OCI-LY3 (cell line): Measurements from ENCODE around the gene CCDC69.

ENCODE experiments used
- CTCF ChIP-seq: fragments of 200-600, 300-600 bp; sonication (generic); IDR thresholded peaks from 2 replicates; pipeline ENCODE4 v1.5.1; 2014; ENCODE audit warnings: antibody characterized with exemption, low read length, low read depth
- EZH2phosphoT487 ChIP-seq: fragments of 200-600 bp; shearing (Covaris generic); IDR thresholded peaks from 2 replicates; pipeline ENCODE4 v1.6.1; 2018; ENCODE audit warnings: antibody characterized with exemption, mixed run types, low read depth

DNA sequence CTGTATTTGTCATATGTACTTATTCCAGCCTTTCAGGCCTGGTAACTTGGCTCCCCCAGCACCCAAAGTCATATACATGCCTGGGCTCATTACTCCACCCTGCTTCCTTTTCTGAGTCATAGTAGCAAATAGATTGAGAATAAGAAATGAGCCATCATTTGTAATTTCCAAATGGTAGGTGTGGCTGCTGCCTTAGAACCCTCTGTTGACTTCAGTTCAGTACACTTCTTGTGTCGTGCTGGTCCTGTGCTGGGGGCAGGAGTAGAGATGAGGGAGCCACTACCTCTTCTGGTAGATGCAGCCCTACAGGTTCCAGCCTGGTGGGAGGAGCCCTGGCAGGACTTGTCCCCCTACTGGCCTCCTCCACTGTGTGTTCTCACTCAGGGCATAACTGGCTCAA is 40.2 kb upstream of the CCDC69 start:
- TF ChIP-seq CTCF (no peak), EZH2phosphoT487 (no peak)
